NCI-H2196 (cell line): Measurements from ENCODE around the gene ZNF773.
"Not testable (repeated sequence)": the region's sequence is repeated elsewhere in the genome, so short reads cannot be mapped to it uniquely, and the experiment has no call there.

Source experiments
- DNase-seq: peaks from one replicate; lab custom pipeline; 2025; ENCODE audit not compliant: unreplicated experiment; lab: John Stamatoyannopoulos, UW

The ZNF773 gene

DNA sequence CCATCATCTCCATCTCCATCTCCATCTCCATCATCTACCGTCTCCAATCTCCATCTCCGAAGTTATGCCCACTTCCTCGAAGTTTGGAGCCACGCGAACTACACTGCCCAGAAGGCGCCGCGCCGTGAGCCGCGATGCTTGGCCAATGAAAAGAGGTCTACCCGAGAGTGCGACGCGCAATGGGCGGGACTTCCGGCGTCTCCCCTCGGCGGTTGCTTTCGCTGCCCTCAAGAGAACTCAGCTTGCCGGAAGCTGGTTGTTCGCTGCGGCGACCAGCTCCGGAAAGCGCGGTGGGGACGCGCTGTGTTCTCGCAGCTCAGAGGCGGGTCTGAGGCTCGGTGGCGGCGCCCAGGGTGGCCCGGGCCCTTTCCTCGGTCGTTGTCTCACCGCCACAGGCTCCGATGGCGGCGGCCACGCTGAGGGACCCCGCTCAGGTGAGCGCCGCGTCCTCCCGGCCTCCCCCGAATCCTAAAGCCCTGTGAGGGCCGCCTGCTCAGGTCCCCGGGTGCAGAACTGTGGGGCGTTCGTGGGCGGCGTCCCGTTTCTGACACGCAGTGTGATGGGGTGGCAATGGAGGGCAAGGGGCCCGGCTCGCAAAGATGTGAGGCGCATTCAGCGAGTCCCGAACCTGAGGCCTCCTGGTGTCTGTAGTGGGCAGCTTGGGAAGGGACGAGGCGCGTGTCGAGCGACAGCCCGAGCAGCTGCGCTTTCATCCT lies at the start of gene ZNF773:
ZNF773 (plus strand) TSS at position 259 of the 716 bp plus-strand sequence; CDS start at position 402, 143 bp downstream.
- peak; percentile 95 for DNase-seq

DNA sequence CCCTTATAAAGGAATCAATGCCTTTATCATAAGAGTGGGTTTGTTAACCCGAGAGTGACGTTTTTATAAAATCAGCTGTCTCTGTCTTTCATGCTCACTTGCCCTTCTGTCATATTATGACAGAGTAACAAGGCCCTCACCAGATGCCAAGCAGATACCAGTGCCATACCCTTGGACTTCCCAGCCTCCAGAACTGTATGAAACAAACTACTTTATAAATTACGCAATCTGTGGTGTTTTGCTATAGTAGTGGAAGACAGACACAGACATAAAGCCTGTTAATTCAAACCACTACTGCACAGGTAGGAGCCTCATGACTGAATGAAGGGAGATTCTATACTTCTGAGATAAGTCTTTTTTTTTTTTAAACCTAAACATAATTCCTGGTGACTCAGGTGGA lies 47.4 kb upstream of the ZNF773 start:
- no peak for DNase-seq

DNA sequence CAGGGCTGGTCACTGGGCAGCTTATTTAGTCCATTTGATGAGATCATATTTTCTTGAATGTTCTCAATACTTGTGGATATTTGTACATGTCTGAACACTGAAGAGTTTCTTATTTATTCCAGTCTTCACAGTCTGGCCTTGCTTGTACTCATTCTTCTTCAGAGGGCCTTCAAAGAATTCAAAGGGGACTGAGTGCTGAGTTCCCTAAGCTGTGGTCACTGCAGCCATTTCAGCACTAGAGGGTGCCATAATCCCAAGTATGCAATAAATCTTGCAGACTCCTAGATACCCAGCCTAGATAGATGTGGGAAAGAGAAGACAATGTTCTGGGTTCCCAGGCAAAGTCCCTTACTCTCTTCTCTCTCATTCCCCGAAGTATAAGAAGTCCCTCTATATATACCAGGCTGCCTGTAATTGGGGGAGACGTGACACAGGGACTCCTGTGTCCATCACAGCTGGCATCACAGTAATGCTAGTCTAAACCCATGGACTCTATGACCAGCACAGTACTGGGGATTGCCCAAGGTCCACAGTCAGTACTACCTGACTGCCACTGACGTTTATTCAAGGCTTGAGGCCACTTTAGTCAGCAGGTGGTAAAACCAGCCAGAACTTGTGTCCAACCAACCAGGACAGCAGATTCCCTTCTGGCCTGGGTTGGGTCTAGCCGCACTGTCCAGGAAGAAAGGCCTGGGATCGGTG lies 33.9 kb upstream of the ZNF773 start:
- DNase-seq: no peak

DNA sequence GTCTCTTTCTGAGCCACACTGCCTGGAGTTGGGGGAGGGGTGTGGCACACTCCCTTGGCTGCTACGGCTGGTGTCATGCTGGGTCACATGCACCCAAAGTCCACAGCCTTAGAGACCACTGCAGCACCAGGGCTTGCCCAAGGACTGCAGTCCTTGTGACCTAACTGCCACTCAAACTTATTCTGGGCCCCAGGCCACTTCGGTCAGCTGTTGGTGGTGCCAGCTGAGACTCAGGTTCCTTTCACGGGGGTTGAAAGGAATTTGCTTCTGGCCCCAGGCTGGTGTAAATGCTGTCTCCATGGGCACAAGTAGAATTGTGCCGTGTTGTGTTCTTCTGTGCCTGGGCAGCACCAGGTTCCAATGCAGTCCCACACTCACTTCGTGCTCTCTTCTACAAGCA lies 33.2 kb upstream of the ZNF773 start:
- no peak for DNase-seq

DNA sequence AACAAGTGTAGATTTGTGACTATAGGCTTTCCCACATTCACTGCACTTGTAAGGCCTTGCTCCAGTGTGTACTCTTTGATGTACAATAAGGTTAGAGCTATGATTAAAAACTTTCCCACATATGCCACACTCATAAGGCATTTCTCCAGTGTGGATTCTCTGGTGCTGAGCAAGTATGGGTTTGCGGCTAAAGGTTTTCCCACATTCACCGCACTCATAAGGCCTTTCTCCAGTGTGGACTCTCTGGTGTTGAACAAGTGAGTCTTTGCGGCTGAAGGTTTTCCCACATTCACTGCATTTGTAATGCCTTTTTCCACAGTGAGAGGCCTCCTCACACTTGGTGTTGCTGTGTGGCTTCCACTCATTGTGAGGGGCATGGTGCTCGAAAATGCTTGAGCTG lies 26.1 kb upstream of the ZNF773 start:
- DNase-seq: no peak

DNA sequence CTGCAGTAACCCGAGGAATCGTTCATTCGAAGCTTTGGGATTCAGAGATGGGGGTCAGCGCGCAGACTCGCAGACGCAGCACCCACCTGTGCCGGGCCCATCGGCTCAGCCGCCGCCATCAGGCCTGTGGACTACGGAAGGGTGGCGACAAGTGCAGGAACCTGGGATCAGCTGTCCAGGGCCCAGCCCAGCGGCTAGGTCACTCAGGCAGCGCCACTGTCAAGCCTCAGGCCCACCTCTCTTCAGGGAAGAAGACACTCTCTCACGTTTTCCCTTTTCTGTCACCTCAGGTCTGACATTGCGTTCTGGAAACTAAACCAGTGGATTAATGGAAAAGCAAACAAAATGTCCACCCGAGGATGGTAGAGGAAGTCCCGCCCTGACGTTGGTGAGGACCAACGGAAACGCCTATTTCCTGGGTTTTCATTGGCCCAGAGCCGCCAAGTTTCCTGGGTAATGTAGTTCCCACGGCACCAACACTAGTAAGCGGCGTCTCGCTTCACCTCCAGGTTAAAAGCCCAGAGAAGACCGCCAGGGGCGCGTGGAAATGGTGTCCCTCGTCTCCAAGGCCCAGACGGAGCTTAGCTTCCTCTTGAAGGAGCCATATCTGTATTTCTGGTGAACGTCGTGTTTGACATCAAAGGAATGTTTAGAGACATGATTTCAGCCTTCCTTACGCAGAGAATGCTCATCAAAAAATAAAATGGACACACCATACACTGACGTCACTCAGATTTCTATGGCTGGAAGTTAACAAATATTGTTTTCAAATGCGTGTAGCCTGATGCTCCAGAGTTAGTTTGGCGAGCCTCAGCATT lies 22.3 kb upstream of the ZNF773 start, which contains the start of gene ZNF772:
ZNF772 (minus strand) TSS at position 376 of the 818 bp plus-strand sequence; CDS start at position 119, 257 bp downstream.
- peak; percentile 94 for DNase-seq

DNA sequence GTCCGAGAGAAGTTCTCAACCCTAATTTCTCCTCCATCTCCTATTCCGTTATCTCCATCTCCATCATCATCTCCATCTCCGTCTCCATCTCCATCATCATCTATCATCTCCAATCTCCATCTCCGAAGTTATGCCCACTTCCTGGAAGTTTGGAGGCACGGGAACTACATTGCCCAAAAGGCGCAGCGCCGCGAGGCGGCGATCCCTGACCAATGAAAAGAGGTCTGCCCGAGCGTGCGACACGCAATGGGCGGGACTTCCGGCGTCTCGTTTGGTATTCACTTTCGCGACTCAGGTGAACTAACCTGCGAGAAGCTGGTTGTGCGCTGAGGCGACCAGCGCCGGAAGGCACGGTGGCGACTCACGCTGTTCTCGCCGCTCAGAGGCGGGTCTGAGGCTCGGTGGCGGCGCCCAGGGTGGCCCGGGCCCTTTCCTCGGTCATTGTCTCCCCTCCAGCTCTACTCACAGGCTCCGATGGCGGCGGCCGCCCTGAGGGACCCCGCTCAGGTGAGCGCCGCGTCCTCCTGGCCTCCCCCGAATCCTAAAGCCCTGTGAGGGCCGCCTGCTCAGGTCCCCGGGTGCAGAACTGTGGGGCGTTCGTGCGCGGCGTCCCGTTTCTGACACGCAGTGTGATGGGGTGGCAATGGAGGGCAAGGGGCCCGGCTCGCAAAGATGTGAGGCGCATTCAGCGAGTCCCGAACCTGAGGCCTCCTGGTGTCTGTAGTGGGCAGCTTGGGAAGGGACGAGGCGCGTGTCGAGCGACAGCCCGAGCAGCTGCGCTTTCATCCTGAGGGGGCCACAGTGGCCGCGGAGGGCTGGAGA lies 12.1 kb upstream of the ZNF773 start, which contains the start of gene ZNF419:
ZNF419 (plus strand) TSS at position 274 of the 822 bp plus-strand sequence; CDS start at position 475, 201 bp downstream.
- DNase-seq: peak; percentile 93

DNA sequence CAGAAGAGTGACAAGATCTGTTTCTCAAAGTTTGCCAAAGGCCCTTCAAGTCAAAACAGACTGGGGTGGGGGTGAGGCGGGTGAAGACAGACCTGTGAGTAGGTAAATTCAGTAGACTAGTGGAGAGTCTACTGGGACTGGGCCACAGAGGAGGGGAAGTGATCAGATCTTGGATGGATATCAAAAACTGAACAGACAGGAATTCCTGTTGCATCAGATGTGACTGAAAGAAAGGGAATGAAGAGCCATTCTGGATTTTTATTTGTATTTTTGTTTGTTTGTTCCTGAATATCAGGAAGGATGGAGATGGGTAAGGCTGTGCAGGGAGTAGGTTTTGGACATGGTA lies 11.5 kb upstream of the ZNF773 start:
- DNase-seq: not testable (repeated sequence)

DNA sequence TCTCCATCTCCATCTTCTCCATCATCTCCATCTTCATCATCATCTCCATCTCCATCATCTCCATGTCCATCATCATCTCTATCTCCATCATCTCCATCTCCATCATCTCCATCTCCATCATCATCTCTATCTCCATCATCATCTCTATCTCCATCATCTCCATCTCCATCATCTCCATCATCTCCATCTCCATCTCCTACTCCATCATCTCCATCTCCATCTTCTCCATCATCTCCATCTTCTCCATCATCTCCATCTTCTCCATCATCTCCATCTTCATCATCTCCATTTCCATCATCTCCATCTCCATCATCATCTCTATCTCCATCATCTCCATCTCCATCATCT lies 432 bp upstream of the ZNF773 start:
- DNase-seq: not testable (repeated sequence)

DNA sequence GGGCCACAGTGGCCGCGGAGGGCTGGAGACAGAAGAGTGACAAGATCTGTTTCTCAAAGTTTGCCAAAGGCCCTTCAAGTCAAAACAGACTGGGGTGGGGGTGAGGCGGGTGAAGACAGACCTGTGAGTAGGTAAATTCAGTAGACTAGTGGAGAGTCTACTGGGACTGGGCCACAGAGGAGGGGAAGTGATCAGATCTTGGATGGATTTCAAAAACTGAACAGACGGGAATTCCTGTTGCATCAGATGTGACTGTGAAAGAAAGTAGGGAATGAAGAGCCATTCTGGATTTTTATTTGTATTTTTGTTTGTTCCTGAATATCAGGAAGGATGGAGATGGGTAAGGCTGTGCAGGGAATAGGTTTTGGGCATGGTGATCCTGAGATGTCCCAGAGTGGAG lies 662 bp downstream of the ZNF773 start:
- DNase-seq: not testable (repeated sequence)

DNA sequence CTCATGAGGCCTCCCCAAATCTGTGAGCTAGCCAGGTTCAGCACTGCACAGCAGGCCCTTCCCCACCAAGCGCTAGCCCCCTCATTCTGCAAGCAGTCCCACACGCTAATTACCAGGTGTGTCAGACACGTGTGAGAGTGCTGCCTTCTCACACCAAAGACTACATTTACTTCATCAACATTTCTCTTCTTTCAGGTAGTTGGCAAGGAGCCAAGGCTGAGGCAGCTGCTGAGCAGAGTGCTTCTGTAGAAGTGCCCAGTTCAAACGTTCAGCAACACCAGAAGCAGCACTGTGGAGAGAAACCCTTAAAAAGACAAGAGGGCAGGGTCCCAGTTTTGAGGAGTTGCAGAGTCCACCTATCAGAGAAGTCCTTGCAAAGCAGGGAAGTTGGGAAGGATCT lies 6.4 kb downstream of the ZNF773 start:
- DNase-seq: no peak

DNA sequence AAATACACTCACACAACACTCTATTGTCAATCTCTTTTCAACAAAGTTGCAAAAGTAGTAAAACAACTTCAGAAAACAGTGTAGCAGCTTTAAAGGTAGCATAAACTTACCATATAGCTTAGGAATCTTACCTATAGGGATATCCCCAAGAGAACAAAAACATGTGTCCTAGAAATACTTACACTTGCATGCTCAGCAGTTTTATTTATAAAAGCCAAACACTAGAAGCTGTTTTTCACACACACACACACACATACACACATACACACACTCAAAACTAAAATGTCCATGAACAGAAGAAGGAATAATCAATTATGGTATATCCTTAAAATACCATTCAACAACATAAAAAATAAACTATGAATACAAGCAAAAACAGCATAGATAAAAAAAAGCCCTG lies 11.7 kb downstream of the ZNF773 start:
- no peak for DNase-seq

DNA sequence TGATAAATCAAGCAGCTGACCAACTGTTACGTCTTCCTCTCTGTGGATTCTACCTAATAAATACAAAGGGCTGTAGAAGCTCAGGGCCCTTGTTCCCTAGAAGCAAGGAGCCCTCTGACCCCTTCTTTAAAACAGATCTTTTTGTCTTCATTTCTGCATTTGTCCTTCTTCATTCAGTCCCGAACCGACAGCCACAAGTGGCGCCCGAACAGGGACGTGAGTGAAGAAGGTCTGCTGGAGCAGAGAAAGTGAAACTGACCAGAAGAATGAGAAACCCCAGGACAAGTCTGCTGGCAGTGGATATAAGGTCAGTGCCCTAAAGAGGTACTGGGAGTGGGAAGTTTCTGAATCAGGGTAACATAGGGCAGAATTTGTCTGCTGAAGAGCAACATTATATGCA lies 13.1 kb downstream of the ZNF773 start:
- DNase-seq: no peak

DNA sequence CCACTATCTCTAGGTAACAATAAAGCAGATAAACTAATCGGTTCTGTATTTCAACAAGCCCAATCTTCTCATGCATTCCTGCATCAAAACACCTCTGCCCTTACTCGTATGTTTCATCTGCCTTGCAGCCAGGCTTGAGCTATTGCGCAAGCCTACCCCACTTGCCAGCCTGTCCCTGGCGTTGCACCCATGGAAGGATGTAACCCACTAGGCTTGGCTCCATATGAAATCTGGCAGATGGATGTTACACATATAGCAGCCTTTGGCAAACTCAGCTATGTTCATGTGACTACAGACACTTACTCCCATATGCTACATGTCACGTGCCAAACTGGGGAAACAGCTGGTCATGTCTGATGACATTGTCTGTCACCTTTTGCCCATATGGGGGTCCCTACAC lies 15.5 kb downstream of the ZNF773 start:
- no peak for DNase-seq

DNA sequence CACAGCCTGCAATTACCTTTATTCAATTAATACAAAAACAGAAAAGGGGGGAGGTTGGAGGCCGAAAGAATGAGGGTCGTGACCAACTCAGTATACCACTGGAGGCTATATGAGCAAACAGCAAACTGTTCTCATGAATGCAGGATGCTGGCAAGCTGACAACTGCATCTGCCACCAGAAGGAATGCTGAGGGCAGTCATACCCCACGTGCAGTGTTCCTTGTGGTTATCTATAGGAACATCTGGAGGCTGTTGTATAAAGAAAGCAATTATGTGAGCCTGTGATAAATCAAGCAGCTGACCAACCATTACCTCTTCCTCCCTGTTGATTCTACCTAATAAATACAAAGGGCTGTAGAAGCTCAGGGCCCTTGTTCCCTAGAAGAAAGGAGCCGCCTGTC lies 18.3 kb downstream of the ZNF773 start:
- DNase-seq: not testable (repeated sequence)

DNA sequence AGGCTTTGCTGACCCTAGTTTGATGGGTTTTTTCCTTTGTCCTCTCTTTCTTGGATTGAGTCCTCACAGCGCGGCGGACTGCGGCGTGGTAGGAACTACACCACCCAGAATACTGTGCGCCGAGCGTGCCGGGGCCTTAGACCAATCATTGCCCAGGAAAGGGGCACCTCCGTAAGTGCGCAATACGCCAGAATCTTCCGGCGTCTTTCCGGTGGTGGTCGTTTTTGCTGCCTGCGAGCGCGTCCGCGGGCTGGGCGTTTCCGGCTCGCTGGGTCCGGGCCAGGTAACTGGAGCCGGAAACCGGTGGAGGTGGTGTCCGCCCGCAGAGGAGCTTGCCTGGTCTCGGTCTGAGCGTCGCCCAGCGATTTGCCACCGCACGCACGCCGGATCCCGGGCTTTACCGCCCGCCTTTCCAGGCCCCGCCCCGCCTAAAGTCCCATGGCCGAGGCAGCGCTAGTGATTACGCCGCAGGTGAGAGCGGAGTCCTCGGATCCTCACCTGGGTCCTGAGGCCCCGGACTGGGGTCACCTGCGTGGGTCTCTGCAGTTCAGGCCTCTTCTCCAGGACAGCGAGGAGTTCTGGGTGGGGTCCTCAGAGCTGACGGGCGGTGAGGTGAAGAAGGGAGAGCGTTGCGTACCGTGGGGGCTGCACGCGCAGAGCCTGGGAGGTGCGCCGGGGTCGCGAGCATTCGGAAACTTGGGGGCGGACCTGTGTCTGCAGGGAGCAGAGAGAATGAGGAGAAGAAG lies 27.6 kb downstream of the ZNF773 start, which contains the start of gene ZNF549:
ZNF549 (plus strand) TSS at position 221 of the 746 bp plus-strand sequence; CDS start at position 439, 218 bp downstream.
- DNase-seq: peak; percentile 94

DNA sequence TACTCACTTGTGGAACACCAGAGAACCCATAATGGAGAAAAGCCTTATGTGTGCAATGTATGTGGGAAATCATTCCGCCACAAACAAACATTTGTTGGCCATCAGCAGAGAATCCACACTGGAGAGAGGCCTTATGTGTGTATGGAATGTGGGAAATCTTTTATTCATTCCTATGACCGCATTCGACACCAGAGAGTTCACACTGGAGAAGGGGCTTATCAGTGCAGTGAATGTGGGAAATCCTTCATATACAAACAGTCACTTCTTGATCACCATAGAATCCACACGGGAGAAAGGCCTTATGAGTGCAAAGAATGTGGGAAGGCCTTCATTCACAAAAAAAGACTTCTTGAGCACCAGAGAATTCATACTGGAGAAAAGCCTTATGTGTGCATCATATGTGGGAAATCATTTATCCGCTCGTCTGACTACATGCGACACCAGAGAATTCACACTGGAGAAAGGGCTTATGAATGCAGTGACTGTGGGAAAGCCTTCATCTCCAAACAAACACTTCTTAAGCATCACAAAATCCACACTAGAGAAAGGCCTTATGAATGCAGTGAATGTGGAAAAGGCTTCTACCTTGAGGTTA lies 38.3 kb downstream of the ZNF773 start:
- no peak for DNase-seq

DNA sequence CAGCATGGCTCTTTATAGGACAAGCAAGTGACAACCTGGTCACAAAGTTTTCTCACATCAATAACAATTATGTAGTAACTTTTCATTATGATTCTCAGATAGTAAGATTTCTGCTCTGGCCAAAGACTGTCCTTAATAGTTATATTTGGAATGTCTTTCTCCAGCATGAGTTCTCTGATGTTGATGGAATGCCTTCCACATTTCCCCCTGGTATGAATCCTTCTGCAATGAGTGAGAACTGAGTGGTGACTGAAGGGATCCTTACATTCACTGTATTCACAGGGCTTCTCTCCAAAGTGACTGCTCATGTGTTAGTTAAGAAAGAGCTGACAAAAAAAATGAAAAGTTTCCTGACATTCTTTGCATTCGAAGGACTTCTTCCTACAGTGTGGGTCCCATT lies 46.8 kb downstream of the ZNF773 start:
- DNase-seq: no peak

DNA sequence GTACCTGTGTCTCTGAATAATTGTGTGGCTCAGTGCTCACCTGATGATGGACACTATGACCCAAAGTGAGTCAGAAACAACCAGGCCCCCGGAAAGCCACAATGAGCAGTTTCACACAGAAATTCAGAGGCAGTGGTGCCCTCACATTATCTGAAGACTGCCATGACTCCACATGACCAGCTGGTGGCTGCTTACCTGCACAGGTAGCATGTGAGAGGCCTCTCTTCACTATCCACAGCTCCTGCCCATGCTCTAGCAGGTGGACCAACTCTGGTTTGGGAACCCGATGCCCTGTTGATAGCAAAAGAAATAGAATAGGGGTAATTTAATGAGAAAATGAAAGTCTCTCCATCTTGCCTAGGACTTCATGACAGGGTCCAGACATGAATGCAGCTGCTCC lies 52.7 kb downstream of the ZNF773 start:
- no peak for DNase-seq

DNA sequence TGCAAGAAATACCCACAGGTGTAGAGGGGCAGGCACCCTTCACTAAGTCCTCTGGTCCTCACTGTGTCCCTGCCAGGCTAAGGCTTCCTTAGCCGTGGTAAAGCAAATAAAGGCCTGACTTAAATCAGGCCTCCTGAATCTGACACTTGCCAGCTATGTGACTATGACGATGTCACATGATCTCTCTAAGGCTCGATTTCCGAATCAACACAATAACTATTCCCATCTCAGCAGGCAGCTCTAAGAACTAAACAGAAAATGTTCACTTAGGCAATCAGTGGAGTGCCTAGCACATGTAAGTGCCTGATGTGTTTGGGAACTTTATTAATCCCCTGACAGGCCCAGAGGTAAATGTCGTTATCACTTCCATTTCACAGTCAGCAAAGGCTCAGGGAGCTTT lies 57.9 kb downstream of the ZNF773 start:
- no peak for DNase-seq
